Neural progenitor cell (in vitro differentiated cells): ENCODE results near the gene PNMA6E.

Experiments used
- CTCF ChIP-seq: fragments of 200-600 bp; sonication (generic); IDR thresholded peaks from 2 replicates; pipeline ENCODE4 v1.5.1; 2017; ENCODE audit warnings: antibody characterized with exemption, mild to moderate bottlenecking
- EZH2 ChIP-seq: fragments of 200-600 bp; sonication (generic); IDR thresholded peaks from 2 replicates; pipeline ENCODE4 v1.6.1; 2017; ENCODE audit warnings: antibody characterized with exemption, mild to moderate bottlenecking, moderate library complexity
- EZH2phosphoT487 ChIP-seq: fragments of 200-600 bp; sonication (generic); IDR thresholded peaks from 2 replicates; pipeline ENCODE4 v1.6.1; 2017; ENCODE audit warnings: antibody characterized with exemption

GRCh38 chrX:153445856-153446635 is 44.9 kb upstream of the PNMA6E start, which contains the start of gene TREX2:
- TF ChIP-seq CTCF (no peak), EZH2 (no peak), EZH2phosphoT487 (no peak)
